GM21723 (cell line): ENCODE data around the gene LCOR.
A peak's percentile ranks its signal among the peaks of the same experiment; 100 is the strongest.

Experiments used
- ATAC-seq: cut with Tn5 transposase; IDR thresholded peaks from one replicate; pipeline ENCODE4 v1.9.1; 2021; ENCODE audit warnings: mild to moderate bottlenecking, moderate library complexity; ENCODE audit not compliant: unreplicated experiment

LCOR gene

GRCh38 chr10:97006364-97006763 is 174.3 kb downstream of the LCOR start:
- no peak for ATAC-seq

- ATAC-seq = no peak
These were observed 175.3 kb downstream of the LCOR start for GRCh38 chr10:97007417-97007816.

- ATAC-seq = no peak
These were observed 178.7 kb downstream of the LCOR start for GRCh38 chr10:97010695-97011206.

GRCh38 chr10:97011397-97011796 is 179.3 kb downstream of the LCOR start:
- ATAC-seq = no peak

- no peak for ATAC-seq
These were observed 180.4 kb downstream of the LCOR start for GRCh38 chr10:97012470-97012869.

GRCh38 chr10:97013568-97013967 is 181.5 kb downstream of the LCOR start:
- ATAC-seq = no peak

GRCh38 chr10:97013983-97014382 is 181.9 kb downstream of the LCOR start:
- no peak for ATAC-seq

- no peak for ATAC-seq
These were observed 183.1 kb downstream of the LCOR start for GRCh38 chr10:97015240-97015639.

GRCh38 chr10:97016728-97017473 is 184.8 kb downstream of the LCOR start:
- ATAC-seq = peak; percentile 79

- ATAC-seq = no peak
These were observed 185.4 kb downstream of the LCOR start for GRCh38 chr10:97017474-97017903.

- ATAC-seq = no peak
These were observed 186.4 kb downstream of the LCOR start for GRCh38 chr10:97018251-97019212.

GRCh38 chr10:97019213-97019844 is 187.2 kb downstream of the LCOR start:
- no peak for ATAC-seq

GRCh38 chr10:97020452-97021400 is 188.6 kb downstream of the LCOR start:
- no peak for ATAC-seq

GRCh38 chr10:97022616-97023015 is 190.5 kb downstream of the LCOR start:
- ATAC-seq = no peak

- no peak for ATAC-seq
These were observed 191.5 kb downstream of the LCOR start for GRCh38 chr10:97023401-97024167.

- no peak for ATAC-seq
These were observed 192.3 kb downstream of the LCOR start for GRCh38 chr10:97024168-97025073.

- ATAC-seq = no peak
These were observed 193.6 kb downstream of the LCOR start for GRCh38 chr10:97025613-97026242.
